SK-N-MC (cell line): ENCODE measurements around the gene CELSR1.

ENCODE experiments used
- DNase-seq: peaks from one replicate; pipeline ENCODE4 v3.0.0-alpha.2; 2011; ENCODE audit warnings: low read depth, low spot score
- H3K27ac ChIP-seq: fragments of 200-600 bp; sonication (generic); 2 replicates; pipeline ENCODE4 v1.5.1; 2016; ENCODE audit warnings: mixed run types
- H3K36me3 ChIP-seq: fragments of 200-600 bp; sonication (generic); 2 replicates; pipeline ENCODE4 v1.6.1; 2017; ENCODE audit warnings: antibody characterized with exemption, low read length, mixed read lengths; ENCODE audit not compliant: insufficient read depth
- H3K4me3 ChIP-seq: fragments of 200-600 bp; sonication (generic); 2 replicates; pipeline ENCODE4 v1.5.1; 2016
- H3K9ac ChIP-seq: fragments of 200-600 bp; sonication (generic); 2 replicates; pipeline ENCODE4 v1.8.0; 2017; ENCODE audit warnings: mixed run types, mixed read lengths; ENCODE audit not compliant: insufficient read length
- H3K9me3 ChIP-seq: fragments of 200-600 bp; sonication (generic); 2 replicates; pipeline ENCODE4 v1.6.1; 2017; ENCODE audit warnings: low read depth, mild to moderate bottlenecking, antibody characterized with exemption, low read length, moderate library complexity, mixed read lengths
- EZH2 ChIP-seq: fragments of 200-600 bp; sonication (generic); IDR thresholded peaks from one replicate; pipeline ENCODE4 v1.6.1; 2017; ENCODE audit warnings: antibody characterized with exemption
- FOXP2 ChIP-seq: optimal IDR thresholded peaks from 2 replicates; pipeline ENCODE3; 2011; ENCODE audit warnings: mild to moderate bottlenecking, moderate library complexity; ENCODE audit not compliant: insufficient read depth; ENCODE audit errors: extremely low read length, control extremely low read depth
- POLR2AphosphoS5 ChIP-seq: IDR thresholded peaks from 2 replicates; pipeline ENCODE4 v1.6.1; 2012; ENCODE audit warnings: mild to moderate bottlenecking, low read depth, low read length, borderline replicate concordance

CELSR1 gene

DNA sequence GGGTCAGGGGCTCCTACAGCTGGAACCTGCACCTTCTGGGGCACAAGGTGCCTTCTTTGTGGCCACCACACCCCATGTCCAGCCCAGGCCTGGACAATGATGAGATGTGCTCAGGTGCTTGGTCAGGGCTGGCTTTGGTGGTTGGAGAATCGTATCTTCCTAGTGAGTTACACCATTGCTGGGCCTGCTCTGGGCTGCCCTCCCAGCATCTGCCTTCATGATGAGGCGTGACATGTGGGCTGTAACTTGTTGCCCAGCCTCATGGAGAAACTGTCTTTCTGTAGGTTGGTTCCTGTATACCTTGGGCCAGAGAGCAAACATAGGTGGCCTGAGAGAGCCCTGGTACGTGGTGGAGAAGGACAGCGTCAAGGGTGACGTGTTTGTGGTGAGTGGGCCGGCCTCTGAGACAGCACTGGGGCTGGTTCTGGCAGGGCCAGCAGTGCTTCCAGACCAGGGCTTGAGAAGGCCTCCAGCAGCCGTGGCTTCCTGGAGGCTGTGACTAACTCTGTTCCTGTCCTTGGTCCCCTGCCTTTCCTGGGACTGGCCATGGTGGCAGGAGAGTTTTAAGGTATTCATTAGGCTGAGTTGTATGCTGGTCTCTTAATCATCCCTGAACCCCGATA, 183.8 kb downstream of the CELSR1 start:
- Histone ChIP-seq H3K4me3 (no peak overlapping the region), H3K36me3 (peaks cover 35% of the 10 kb centered on the region), H3K27ac (no peak overlapping the region), H3K9ac (no peak overlapping the region), H3K9me3 (no peaks in the 10 kb centered on the region)
- DNase-seq = no peak
- TF ChIP-seq FOXP2 (no peak), POLR2AphosphoS5 (no peak), EZH2 (no peak)

DNA sequence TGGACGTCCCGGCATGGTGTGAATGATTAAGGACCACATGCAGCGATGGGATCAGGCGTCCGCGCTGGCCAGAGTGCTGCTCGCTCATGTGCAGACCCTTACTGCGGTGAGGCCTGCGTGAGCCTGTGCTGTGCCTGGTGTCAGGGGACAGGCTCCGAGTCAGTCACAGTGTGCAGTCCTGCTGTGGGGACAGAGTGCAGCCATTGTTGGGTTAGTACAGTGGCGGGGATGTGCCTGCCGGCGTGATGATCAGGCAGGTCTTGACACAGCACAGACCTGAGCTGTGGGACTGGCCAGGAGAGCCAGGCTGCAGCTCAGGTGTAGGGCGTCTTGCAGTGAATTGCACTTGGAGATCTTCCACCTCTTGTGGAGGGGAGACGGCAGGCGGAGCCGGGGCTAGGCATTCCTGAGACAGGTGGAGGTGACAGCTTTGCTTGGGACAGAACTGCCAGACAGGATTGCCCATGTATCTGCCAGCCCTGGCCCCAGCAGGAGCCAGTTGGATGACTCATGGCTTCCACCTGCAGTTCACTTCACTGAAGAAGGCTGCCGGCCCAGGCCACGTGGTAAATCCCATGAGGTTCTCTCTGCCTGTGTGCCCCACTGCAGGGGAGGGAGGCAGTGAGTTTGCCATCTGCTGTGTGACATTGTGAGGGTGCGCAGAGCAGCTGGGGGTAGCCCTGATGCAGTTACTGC, 184.6 kb downstream of the CELSR1 start:
- H3K4me3 ChIP-seq = no peak overlapping the region
- no peak for DNase-seq
- no peak overlapping the region for H3K9ac ChIP-seq
- H3K9me3 ChIP-seq = no peaks in the 10 kb centered on the region
- H3K27ac ChIP-seq = no peak overlapping the region
- TF ChIP-seq FOXP2 (no peak), EZH2 (no peak), POLR2AphosphoS5 (no peak)
- peaks cover 41% of the 10 kb centered on the region for H3K36me3 ChIP-seq

DNA sequence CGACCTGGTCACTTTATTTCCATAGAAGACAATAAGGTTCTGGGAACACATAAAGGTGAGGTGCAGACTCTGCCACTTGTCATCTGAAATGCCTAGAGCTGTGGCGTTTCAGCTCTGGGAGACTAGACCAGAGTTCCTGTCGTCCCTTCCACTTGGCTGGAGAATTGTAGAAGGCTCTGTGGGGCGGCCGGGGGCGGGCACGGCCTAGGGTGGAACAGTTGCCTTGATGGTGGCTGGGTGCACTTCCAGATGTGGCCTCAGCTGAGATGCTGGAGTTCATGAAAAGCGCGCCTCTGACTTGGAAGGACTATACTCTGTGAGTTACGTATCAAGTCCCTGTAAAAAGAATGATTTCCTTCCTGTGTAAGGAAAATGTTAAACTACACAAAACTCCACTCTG, 185.1 kb downstream of the CELSR1 start:
- Histone ChIP-seq H3K36me3 (peaks cover 46% of the 10 kb centered on the region), H3K27ac (no peak overlapping the region), H3K4me3 (no peak overlapping the region), H3K9me3 (no peaks in the 10 kb centered on the region), H3K9ac (no peak overlapping the region)
- TF ChIP-seq POLR2AphosphoS5 (no peak), FOXP2 (no peak), EZH2 (no peak)
- no peak for DNase-seq

DNA sequence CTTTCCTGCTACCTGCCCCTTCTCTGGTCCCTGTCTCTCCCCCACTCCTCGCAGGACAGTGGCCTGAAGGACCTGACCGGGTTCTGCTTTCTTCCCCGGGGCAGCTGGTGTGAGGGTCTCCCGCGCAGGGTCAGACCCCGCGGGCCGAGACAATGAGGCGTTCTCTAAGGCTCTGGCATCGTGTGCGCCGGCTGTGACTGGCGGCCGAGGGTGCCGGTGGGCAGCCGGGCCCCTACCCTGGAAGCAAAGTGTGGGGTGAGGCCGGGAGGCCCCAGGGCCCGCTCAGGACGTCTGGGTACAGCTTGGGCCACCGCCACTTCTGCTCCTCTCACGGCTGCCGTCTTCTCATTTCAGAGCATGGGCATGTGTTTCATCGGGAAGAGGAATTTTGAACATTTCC, 185.7 kb downstream of the CELSR1 start:
- H3K4me3 ChIP-seq = no peak overlapping the region
- no peak overlapping the region for H3K27ac ChIP-seq
- TF ChIP-seq EZH2 (no peak), POLR2AphosphoS5 (no peak)
- no peak for DNase-seq
- no peak overlapping the region for H3K9ac ChIP-seq
- peaks cover 49% of the 10 kb centered on the region for H3K36me3 ChIP-seq
- H3K9me3 ChIP-seq = no peaks in the 10 kb centered on the region

DNA sequence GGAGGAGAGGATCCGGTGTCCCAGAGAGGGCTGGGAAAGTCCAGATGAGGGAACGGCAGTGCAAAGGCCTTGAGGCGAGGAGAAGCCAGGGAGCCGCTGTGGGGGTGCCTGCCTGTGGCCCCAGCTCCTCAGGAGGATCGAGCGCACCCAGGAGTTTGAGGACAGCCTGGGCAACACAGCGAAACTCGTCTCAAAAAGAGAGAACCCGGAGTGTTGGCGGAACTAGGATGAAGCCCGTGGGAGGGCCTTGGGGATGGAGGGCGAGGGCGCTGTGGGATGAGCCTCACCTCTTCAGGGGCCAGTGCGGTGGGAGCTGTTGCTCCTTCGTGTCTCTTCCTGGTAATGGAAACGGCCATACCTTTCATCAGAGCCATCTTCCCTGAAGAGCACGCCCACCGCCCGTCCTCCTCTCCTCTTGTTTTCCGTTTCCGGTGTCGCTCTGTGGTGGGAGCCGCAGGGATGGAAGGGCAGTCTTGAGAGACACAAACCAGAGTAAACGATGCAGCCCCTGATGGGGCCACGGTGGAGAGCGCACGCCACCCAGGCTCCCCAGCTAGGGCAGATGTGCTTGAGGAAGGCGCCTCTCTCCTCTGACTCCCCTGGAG, 186.2 kb downstream of the CELSR1 start:
- DNase-seq = no peak
- no peak overlapping the region for H3K4me3 ChIP-seq
- no peak overlapping the region for H3K9ac ChIP-seq
- no peak for TF ChIP-seq EZH2
- no peak for TF ChIP-seq FOXP2
- TF ChIP-seq POLR2AphosphoS5 = no peak
- no peaks in the 10 kb centered on the region for H3K9me3 ChIP-seq
- H3K27ac ChIP-seq = no peak overlapping the region
- H3K36me3 ChIP-seq = peaks cover 55% of the 10 kb centered on the region

DNA sequence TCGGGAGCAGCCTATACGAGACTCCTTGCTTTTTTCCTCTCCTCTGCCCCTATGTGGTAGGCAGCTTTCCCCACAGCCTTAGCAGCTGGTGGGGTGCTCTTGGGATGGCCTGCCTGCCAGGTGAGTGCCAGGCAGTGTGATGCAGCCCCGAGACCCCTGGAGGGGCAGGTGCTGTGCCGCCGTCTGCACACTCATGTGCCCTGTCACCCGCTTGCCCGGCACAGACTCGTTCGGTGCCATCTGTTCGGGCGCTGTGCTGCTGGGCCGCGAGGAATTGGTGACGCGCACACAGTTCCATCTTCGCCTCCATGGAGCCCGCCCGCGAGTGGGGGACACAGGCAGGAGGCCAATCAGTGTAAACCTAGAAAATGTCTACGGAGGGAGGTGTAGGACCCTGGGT, 186.8 kb downstream of the CELSR1 start:
- no peak overlapping the region for H3K4me3 ChIP-seq
- H3K9me3 ChIP-seq = no peaks in the 10 kb centered on the region
- H3K36me3 ChIP-seq = peaks cover 60% of the 10 kb centered on the region
- no peak for DNase-seq
- no peak overlapping the region for H3K27ac ChIP-seq
- no peak for TF ChIP-seq EZH2
- no peak for TF ChIP-seq FOXP2
- TF ChIP-seq POLR2AphosphoS5 = no peak
- no peak overlapping the region for H3K9ac ChIP-seq

DNA sequence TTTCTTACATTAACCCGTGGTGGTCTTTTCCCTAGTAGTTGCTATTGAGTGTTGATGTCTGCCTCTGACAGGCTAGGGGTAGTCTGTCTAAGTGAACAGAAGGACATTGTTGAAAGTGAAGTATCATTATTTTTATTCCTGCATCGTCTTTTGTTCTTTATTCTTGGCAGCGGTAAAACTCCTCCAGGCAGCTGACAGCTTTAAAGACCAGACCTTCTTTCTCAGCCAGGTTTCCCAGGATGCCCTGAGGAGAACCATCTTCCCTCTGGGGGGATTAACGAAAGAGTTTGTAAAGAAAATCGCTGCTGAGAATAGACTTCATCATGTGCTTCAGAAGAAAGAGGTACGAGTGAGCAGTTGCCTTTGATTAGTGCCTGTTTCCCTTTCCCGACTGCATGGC, 187.3 kb downstream of the CELSR1 start:
- no peaks in the 10 kb centered on the region for H3K9me3 ChIP-seq
- no peak overlapping the region for H3K27ac ChIP-seq
- TF ChIP-seq EZH2 = no peak
- TF ChIP-seq FOXP2 = no peak
- no peak for TF ChIP-seq POLR2AphosphoS5
- no peak overlapping the region for H3K4me3 ChIP-seq
- H3K9ac ChIP-seq = no peak overlapping the region
- no peak for DNase-seq
- peaks cover 63% of the 10 kb centered on the region for H3K36me3 ChIP-seq

DNA sequence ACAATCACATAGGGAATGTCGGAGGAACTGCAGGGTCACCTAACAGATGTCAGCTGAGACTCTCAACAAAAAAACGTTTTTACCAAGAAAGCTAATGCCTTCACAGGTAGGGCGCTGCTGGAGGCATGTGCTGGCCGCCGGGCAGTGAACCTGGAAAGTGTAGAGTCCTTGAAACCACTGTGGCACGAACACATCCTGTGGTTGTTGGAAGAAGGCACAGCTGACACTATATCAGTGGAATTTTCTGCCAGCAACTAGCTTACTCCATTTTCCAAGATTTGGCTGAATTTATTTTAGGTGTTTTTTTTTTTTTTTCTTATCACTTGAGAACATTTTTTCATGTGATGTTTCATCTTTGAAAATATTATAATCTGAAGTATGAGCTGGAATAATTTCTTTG, 187.7 kb downstream of the CELSR1 start:
- Histone ChIP-seq H3K36me3 (peaks cover 65% of the 10 kb centered on the region), H3K9ac (no peak overlapping the region), H3K9me3 (no peaks in the 10 kb centered on the region), H3K27ac (no peak overlapping the region), H3K4me3 (no peak overlapping the region)
- no peak for DNase-seq
- TF ChIP-seq FOXP2 (no peak), POLR2AphosphoS5 (no peak), EZH2 (no peak)
